GM12872 (cell line): ENCODE data around the gene UBC.

ENCODE experiments used
- CTCF ChIP-seq: IDR thresholded peaks from 3 replicates; pipeline ENCODE4 v1.5.1; 2011; ENCODE audit warnings: low read depth, mild to moderate bottlenecking, low read length, moderate library complexity; ENCODE audit not compliant: insufficient read depth

The UBC gene

GRCh38 chr12:124904306-124905098 is 9.9 kb downstream of the UBC start:
- TF ChIP-seq CTCF: no peak

GRCh38 chr12:124902916-124903315 is 11.5 kb downstream of the UBC start:
- TF ChIP-seq CTCF: no peak

- TF ChIP-seq CTCF: no peak
Measured at GRCh38 chr12:124901003-124901402, 13.4 kb downstream of the UBC start.

GRCh38 chr12:124898923-124899294 is 15.5 kb downstream of the UBC start:
- TF ChIP-seq CTCF: no peak

GRCh38 chr12:124898200-124898922 is 16.1 kb downstream of the UBC start:
- peak; percentile 89 for TF ChIP-seq CTCF

GRCh38 chr12:124896461-124896860 is 18.0 kb downstream of the UBC start:
- no peak for TF ChIP-seq CTCF

- TF ChIP-seq CTCF: no peak
Measured at GRCh38 chr12:124893792-124894516, 20.5 kb downstream of the UBC start.
